Urinary bladder (tissue), 4 donors: ENCODE measurements around the gene SLC4A5. TPM values are rescaled to one million over a fixed set of nuclear protein-coding genes. Genes with fewer than 3 reads are reported as not detected.

Source experiments
- DNase-seq: peaks from one replicate; pipeline ENCODE4 v3.0.0-alpha.2; 2015; ENCODE audit errors: extremely low spot score
- H3K27ac ChIP-seq: one replicate; pipeline ENCODE4 v1.5.1; 2013; ENCODE audit warnings: low read depth, mild to moderate bottlenecking, moderate library complexity
- H3K36me3 ChIP-seq: one replicate; pipeline ENCODE4 v1.6.1; 2013; ENCODE audit warnings: mild to moderate bottlenecking, moderate library complexity; ENCODE audit not compliant: insufficient read depth
- H3K4me1 ChIP-seq: one replicate; pipeline ENCODE4 v1.6.1; 2013; ENCODE audit warnings: mild to moderate bottlenecking, moderate library complexity; ENCODE audit not compliant: insufficient read depth
- H3K4me3 ChIP-seq: one replicate; pipeline ENCODE4 v1.5.1; 2013; ENCODE audit warnings: low read depth, low read length
- WGBS: extraction: QIAGEN DNeasy Blood & Tissue Kit; methylation state at CpG from one replicate; pipeline ENCODE4 v1.1.7; 2013; 5-methylcytosine and 5-hydroxymethylcytosine counted together
- polyA plus RNA-seq: library from polyadenylated mRNA; stranded (reverse); fragments of 200-250 nt; gene quantifications from one replicate; pipeline ENCODE4 v1.2.3, GENCODE V29; 2013
- total RNA-seq: library from RNA; depleted of rRNA; stranded (reverse); fragments of >200 nt; gene quantifications from one replicate; pipeline ENCODE4 v1.2.3, GENCODE V29; 2014
- donor health status: healthy with polysubstance abuse.
- donor health status: healthy.

Gene SLC4A5
- total and polyA plus RNA-seq, 2 donors: 0.92 to 3.8 TPM

- no peak for DNase-seq
Measured at GRCh38 chr2:74261204-74261864, 81.9 kb downstream of the SLC4A5 start.

GRCh38 chr2:74260495-74260894 is 82.7 kb downstream of the SLC4A5 start:
- Histone ChIP-seq H3K36me3 (peaks cover 1% of the 10 kb centered on the region), H3K4me3 (no peak overlapping the region), H3K4me1 (no peaks in the 10 kb centered on the region), H3K27ac (no peak overlapping the region)
- 65% methylated on average over 2 of the region's 2 CpGs for WGBS
- DNase-seq: no peak

More at GRCh38 chr2:74261204-74261864, 81.9 kb downstream of the SLC4A5 start:
- no peak overlapping the region for H3K27ac ChIP-seq
- peaks cover 1% of the 10 kb centered on the region for H3K36me3 ChIP-seq
- H3K4me3 ChIP-seq: no peak overlapping the region
- no peaks in the 10 kb centered on the region for H3K4me1 ChIP-seq
- WGBS: 45% methylated on average over 6 of the region's 6 CpGs

DNA sequence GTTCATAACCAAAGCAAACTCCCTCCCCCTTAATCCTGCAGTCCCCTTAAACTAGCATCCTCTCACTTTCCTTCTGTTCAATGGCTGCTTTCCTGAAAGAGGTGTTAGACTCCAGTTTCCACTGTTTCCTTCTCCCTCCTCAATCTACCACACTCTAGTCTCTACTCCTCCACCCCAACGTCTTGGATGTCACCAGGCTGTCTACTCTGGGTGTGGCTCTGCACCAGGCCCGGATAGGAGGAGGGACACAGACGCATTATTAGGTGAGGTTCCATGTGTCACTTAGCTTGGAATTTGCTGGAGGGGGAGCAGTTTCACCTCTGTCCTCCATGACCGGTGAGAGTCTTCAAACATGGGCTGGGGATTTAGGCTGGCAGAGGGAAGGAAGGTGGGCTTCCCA is 83.5 kb downstream of the SLC4A5 start:
- no peak for DNase-seq
- Histone ChIP-seq H3K27ac (no peak overlapping the region), H3K36me3 (peaks cover 1% of the 10 kb centered on the region), H3K4me3 (no peak overlapping the region), H3K4me1 (no peaks in the 10 kb centered on the region)
- 85% methylated on average over 4 of the region's 4 CpGs for WGBS

- Histone ChIP-seq H3K27ac (no peak overlapping the region), H3K36me3 (peaks cover 1% of the 10 kb centered on the region), H3K4me1 (no peaks in the 10 kb centered on the region), H3K4me3 (no peak overlapping the region)
- 93% methylated on average over 3 of the region's 3 CpGs for WGBS
- no peak for DNase-seq
Measured at GRCh38 chr2:74259191-74259590, 84.0 kb downstream of the SLC4A5 start.

DNA sequence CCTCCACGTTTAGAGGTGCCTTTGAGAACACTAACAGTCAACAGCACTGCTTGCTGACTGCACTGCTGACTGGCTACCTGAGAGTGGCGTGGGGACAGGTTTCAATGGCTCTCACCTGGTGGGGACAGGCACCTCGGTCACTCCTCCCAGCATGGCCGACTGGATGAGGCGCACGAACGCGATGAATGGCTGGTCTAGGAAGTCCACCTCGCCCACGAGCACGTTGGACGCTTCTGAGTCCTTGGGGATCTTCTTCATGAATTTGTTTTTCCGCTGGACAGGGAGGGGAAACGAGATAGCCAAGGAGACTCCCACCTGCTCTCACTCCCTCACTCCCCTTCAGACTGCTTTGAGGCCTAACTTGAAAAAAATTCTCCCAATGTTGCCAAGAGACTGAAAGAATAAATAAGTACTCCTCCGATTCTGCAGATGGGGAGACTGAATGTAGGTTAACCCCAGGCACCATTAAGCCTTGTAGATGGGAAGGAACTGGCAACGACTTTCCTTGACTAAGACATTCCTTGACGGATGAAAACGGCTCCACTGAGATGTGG is 87.5 kb downstream of the SLC4A5 start:
- 89% methylated on average over 18 of the region's 18 CpGs for WGBS
- Histone ChIP-seq H3K4me3 (no peak overlapping the region), H3K36me3 (peaks cover 1% of the 10 kb centered on the region), H3K27ac (no peak overlapping the region), H3K4me1 (no peaks in the 10 kb centered on the region)
- no peak for DNase-seq

GRCh38 chr2:74253971-74254310 is 89.3 kb downstream of the SLC4A5 start:
- Histone ChIP-seq H3K4me3 (no peak overlapping the region), H3K4me1 (no peaks in the 10 kb centered on the region), H3K36me3 (peaks cover 1% of the 10 kb centered on the region), H3K27ac (no peak overlapping the region)
- no peak for DNase-seq
- 78% methylated on average over 4 of the region's 4 CpGs for WGBS

GRCh38 chr2:74253306-74253970 is 89.8 kb downstream of the SLC4A5 start:
- no peak for DNase-seq
- Histone ChIP-seq H3K27ac (no peak overlapping the region), H3K4me1 (no peaks in the 10 kb centered on the region), H3K4me3 (no peak overlapping the region), H3K36me3 (peaks cover 1% of the 10 kb centered on the region)
- 63% methylated on average over 7 of the region's 7 CpGs for WGBS

GRCh38 chr2:74252862-74253261 is 90.4 kb downstream of the SLC4A5 start:
- WGBS: 80% methylated on average over 9 of the region's 9 CpGs

DNA sequence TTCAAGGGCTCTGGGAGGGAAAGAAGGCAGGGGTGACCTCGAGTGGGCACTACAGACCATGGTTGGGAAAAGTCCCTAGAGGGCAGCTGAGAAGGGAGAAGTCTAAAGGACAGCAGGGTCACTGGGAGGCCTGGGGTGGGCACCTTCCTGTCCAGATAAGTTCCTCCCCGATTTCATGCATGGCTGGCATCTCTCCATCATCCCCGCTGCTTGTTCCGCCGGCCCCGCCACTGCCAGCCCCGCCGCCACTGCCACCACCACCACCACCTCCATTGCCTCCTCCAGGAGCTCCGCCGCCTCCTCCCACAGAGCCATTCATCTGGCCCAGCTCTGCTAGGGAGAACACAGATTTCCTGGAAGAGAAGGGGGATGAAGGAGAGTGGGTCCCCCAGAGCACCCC is 91.2 kb downstream of the SLC4A5 start:
- no peak overlapping the region for H3K27ac ChIP-seq
- no peaks in the 10 kb centered on the region for H3K4me1 ChIP-seq
- no peak for DNase-seq
- WGBS: 84% methylated on average over 10 of the region's 10 CpGs
- H3K36me3 ChIP-seq: peaks cover 1% of the 10 kb centered on the region
- no peak overlapping the region for H3K4me3 ChIP-seq

More at GRCh38 chr2:74252862-74253261, 90.4 kb downstream of the SLC4A5 start:
- H3K4me3 ChIP-seq: no peak overlapping the region
- H3K36me3 ChIP-seq: peaks cover 1% of the 10 kb centered on the region
- H3K4me1 ChIP-seq: no peaks in the 10 kb centered on the region
- no peak for DNase-seq
- no peak overlapping the region for H3K27ac ChIP-seq

DNA sequence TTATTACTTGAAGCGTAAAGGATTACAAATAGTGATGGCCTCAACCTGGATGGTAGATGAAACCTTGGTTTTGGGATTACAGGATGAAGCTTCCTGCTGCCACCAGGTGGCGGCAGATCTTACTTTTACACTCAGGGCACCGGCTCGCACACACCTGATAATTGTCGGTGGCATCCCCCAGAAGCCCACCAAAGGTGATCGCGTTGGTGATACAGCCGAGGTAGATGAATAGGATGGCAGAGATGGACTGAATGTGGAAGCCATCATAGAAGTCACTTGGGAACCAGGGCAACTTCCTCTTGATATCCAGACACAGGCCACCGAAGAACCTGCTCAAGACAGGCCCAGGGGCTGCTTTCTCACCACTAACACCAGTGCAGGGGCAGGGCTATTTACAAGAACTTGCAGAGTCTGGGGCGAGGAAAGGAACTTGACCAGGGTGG is 93.0 kb downstream of the SLC4A5 start:
- DNase-seq: no peak
- no peaks in the 10 kb centered on the region for H3K36me3 ChIP-seq
- H3K4me1 ChIP-seq: no peaks in the 10 kb centered on the region
- H3K27ac ChIP-seq: no peak overlapping the region
- WGBS: 29% methylated on average over 10 of the region's 10 CpGs
- no peak overlapping the region for H3K4me3 ChIP-seq

DNA sequence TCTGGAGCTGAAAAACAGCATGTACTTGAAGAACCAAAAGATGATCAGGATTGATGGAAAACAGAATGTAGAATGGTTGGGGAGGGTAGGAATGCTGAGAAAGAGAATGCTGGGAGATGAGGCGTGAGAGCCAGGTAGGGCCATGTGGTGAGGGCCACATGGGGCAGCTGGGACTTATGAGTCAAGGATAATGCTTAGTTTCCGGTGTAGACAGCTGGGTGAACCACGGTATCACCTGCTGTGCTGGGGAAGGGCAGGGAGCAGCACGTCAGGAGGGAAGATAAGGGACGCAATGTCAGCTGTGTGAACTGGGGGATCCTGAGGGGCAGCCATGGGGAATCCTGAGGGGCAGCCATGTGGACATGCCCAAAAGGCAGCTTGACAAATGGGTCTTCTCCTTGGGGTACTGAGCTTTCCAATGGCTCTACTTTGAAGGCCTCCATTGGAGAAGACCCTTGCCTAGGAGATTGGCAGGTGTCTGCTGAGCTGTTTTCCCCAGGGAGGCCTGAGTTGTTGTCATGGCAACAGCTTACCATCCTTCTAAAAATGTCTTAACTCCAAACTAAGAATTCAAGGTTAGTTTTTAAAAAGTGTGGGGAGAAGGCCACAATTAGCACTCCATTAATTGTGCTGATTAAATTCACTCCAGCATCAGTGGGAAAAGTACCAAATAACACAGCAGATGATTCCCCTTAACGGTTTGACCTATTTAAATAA is 93.7 kb downstream of the SLC4A5 start:
- WGBS: 68% methylated on average over 6 of the region's 6 CpGs
- no peak overlapping the region for H3K27ac ChIP-seq

GRCh38 chr2:74246496-74247195 is 96.6 kb downstream of the SLC4A5 start:
- WGBS: 93% methylated on average over 14 of the region's 14 CpGs
- Histone ChIP-seq H3K36me3 (no peaks in the 10 kb centered on the region), H3K4me3 (no peak overlapping the region), H3K27ac (no peak overlapping the region), H3K4me1 (no peaks in the 10 kb centered on the region)
- no peak for DNase-seq

More for the DNA sequence above, 93.7 kb downstream of the SLC4A5 start:
- H3K4me3 ChIP-seq: no peak overlapping the region
- DNase-seq: no peak
- H3K36me3 ChIP-seq: no peaks in the 10 kb centered on the region
- no peaks in the 10 kb centered on the region for H3K4me1 ChIP-seq

GRCh38 chr2:74244286-74244685 is 98.9 kb downstream of the SLC4A5 start:
- no peaks in the 10 kb centered on the region for H3K36me3 ChIP-seq
- 83% methylated on average over 3 of the region's 3 CpGs for WGBS

More at GRCh38 chr2:74244286-74244685, 98.9 kb downstream of the SLC4A5 start:
- no peak for DNase-seq
- Histone ChIP-seq H3K4me1 (no peaks in the 10 kb centered on the region), H3K27ac (no peak overlapping the region), H3K4me3 (no peak overlapping the region)
